GM19099 (cell line): ENCODE data around the gene CMAS.

Experiments
- POLR2A ChIP-seq: IDR thresholded peaks from 3 replicates; pipeline ENCODE4 v1.6.1; 2011; ENCODE audit warnings: low read depth; ENCODE audit not compliant: insufficient read length; ENCODE audit errors: extremely low read depth

Gene CMAS

DNA sequence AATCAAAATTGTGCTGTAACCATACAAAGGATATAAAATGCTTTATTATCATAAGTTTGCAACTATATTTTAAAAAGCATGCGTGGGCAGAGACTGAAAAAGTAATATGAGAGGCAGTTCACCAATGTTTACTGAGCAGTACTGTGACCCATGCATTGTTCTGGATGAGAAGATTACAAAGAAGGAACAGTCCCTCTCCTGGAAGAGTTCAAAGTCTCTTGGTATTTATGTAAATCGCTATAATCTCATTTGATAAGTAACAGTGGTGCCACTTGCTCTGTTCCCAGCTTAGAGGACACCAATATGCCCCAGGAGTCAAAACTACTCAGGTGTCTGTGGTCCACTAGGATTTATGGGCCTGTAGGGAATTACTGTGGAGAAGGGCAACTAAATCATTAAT is 2.1 kb upstream of the CMAS start:
- TF ChIP-seq POLR2A: no peak

DNA sequence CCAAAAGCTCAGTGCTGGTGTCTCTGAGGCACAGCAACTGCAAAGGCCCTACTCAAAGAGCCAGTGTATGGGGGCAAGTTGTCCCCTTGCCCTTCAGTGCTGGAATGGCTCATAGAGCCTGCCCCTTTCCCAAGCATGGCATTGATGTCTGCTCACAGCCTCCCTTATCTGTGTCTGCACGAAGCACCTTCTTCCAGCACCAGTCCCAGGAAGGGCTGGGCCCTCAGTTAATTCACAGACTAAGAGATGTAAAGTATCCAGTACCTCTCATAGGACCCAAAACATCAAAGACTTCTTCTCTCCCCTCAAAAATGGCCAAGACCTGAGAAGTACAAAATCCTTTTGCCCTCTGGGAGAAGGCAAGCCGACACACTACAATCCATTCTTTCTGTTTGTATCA is 1.6 kb upstream of the CMAS start:
- TF ChIP-seq POLR2A: no peak

DNA sequence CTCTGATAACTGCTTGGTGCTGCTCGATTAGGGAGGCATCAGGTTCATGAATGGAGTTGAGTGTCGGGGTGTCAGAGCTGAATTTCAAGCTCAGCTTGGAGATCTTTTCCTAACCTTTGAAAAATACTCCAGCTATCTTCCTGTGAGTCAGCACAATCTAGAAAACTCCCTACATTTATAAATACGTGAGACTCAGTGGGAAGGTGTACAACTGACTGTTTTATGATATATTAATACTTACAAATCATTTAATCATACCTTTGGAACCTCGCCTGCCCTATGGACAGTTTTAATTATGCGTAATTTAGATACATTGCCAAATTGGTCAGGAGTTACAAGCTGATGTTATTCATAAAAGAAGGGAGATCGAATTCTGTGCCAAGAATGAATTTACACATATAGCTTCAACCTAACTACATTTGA is 961 bp downstream of the CMAS start:
- TF ChIP-seq POLR2A: no peak

DNA sequence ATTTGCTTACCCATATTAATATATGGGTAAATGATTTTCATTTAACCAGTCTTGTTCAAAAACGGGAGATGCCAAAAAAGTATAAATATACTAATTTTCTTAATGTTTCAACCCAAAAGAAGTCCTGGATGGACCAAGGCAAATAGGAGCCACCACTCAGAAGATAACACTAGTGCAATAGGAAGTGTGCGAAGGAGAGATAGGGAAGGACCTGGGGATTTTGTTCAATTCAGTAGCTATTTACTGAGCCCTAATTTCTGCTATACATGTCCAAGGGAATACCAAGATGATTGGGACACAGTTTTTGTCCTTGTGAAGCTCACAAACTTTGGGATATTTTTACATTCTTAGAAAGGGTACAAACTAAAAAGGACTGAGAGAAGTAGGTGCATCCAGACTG is 1.5 kb downstream of the CMAS start:
- TF ChIP-seq POLR2A: no peak

DNA sequence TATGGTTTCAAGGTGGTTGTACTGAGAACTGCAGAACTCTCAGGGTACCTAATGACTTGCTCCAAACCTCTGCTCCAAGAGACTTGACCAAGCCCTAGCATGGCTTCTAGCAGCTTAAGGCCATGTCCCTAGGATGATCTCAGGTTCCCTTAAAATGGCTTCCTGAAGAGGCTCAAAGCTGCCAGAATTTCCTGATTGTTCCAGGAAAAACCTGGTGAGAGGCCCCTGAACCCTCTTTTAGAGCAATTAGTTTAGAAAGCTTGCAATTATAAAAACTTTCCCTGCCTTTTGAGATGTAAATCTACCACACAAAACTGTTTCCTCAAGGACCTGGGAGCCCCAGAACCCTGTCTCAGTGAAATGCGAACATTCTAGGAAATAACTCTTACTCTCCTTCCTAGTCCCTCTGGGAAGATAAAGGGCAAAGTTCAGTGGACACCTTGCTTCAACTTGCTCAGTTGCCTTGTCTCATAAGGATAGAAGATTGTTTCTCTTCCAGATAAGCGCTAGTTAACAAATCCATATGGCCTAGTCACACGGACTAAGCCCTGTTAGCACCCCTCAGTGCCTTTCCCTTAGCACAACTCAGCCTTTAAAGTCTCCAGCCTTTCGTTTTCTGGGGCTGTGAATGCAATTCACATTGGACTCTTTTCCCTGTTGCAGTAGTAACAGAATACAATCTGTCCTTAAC is 2.5 kb downstream of the CMAS start:
- no peak for TF ChIP-seq POLR2A

DNA sequence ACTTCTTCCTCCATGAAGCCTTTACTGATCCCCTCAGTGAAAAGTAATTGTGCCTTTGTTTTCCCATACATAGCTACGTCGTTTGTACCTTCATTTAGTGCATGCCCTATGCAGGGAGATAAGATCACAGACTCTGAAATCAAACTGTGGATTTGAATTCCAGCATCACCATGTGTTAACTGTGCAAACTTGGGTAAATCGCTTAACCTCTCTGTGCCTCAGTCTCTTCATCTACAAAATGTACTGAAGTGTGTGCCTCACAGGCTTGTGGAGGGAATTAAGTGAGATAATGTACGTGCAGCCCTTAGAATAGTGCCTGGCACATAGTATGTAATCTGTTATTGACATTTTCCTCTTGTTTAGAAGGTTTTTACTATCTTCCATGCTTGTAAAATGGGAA is 4.1 kb downstream of the CMAS start:
- TF ChIP-seq POLR2A: no peak

DNA sequence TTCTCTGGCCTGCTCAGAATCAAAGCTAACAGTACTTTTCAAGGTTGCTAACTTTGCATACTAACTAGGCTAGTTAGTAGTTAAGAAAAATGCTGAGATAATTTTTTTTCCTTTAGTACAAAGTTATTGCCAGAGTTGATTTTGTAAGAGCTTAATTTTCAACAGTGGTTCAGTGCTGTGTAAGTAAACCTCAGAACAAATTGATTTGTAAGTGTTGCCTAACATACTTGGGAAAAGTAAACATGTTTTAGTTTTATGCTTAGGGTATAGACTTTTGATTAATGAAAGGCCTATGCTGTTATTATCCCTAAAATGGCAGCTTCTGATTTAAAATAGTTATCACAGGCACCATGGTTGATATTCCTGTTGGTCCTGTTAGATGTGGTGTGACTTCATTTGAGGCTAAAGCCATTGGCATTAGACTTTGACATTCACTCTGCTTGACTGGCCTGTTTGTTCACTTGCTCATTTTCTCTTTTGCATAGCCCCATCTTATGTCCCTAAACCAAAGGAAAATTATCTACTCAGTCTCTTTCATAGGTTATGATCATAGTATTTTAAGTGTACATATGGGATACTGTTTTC is 5.2 kb downstream of the CMAS start:
- no peak for TF ChIP-seq POLR2A

DNA sequence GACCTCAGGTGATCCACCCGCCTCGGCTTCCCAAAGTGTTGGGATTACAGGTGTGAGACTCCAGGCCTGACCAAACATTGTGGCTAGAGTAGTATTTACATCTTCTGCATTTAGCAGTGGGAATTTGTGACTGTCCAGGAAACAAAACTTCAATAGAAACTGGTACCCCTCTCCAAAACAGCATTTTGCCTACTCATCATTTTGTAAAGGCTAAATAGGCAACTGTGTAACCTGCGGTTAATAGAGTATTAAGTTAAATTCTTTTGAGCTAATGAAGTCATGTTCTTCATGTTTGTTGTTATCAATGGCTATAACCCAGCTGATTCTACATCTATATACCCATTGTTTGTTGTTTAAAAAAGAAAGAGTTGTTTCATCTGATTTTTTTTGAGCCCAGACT is 8.1 kb downstream of the CMAS start:
- TF ChIP-seq POLR2A: no peak

DNA sequence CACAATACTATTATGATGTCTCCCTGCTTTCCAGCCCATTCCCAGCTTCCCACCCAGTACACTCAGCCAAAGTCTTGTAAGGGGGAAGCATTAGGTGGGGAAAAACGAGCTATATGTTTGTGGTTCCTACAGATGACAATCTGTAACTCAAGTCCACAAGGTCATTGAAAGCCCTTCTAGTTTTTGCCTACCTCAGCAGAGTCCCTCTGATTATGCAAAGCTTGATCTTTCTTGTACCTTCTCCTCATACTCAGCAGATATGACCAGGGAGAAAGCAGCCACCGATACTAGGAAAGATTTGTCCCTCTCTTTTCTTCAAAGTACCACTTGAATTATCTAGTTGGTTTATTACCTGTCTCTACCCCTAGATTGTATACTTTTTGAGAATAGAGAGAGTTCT is 10.6 kb downstream of the CMAS start:
- TF ChIP-seq POLR2A: no peak

DNA sequence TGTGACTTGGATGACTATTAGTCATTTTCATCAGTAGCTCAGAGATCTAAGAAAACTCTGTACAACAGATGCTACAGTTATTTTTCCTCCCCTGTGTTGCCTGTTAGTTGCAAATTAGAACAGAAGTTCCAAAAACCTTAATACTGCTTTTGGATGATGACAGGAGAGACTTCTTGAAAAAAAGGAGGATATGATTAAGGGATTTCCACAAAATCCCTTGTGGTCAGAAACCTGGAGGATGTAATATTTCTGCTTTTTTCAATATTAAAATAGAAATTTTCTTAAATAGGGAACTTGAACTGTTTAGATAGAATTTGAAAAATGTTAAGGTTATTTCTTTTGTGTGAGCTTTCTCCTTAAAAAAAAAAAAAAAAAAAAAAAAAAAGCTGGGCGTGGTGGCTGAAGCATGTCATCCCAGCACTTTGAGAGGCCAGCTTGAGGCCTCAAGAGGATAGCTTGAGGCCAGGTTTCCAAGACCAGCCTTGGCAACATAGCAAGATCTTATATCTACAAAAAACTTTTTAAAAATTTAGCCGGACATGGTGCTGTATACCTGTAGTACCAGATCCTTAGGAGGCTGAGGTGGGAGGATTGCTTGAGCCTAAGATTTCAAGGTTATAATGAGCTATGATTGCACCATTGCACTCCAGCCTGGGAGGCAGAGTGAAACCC is 14.1 kb downstream of the CMAS start:
- no peak for TF ChIP-seq POLR2A

DNA sequence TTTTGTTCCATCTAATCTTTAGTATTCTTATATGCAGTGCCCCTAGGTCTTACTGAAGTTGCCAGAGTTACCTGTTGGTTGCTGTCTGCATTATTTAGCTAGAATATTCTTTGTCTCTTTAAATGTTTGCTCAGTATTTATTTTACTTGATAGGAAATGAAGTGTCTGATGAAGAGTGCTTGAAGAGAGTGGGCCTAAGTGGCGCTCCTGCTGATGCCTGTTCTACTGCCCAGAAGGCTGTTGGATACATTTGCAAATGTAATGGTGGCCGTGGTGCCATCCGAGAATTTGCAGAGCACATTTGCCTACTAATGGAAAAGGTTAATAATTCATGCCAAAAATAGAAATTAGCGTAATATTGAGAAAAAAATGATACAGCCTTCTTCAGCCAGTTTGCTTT is 18.9 kb downstream of the CMAS start:
- no peak for TF ChIP-seq POLR2A

DNA sequence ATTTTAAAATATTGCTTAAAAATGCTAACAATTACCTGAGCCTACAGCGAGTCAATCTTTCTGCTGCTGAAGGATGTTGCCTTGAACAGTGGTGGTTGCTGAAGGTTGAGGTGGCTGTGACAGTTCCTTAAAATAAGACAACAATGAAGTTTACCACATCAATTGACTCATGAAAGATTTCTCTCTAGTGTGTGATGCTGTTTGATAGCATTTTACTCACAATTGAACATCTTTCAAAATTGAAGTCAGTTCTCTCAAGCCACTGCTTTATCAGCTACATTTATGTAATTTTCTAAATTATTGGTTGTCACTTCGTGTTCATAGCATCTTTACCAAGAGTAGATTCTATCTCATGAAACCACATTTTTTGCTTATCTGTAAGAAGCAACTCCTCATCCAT is 20.3 kb downstream of the CMAS start:
- no peak for TF ChIP-seq POLR2A

DNA sequence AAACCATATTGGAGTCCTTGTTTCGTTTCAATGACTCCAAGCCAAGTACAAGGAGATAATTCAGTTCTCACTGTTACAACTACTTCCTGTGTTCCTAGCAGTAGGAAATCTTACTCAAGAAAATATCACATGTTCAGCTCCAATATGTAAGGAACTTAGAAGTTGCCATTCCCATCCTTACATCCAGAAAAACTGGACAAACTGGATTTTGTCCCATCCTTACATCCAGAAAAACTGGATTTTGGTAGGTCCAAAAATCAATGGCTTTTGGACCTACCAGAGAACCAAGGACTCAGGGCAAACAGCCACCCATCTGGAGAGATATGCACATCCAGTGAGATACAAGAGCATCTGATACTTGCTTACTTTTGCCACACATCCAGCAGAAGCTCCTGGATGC is 23.8 kb downstream of the CMAS start:
- no peak for TF ChIP-seq POLR2A

DNA sequence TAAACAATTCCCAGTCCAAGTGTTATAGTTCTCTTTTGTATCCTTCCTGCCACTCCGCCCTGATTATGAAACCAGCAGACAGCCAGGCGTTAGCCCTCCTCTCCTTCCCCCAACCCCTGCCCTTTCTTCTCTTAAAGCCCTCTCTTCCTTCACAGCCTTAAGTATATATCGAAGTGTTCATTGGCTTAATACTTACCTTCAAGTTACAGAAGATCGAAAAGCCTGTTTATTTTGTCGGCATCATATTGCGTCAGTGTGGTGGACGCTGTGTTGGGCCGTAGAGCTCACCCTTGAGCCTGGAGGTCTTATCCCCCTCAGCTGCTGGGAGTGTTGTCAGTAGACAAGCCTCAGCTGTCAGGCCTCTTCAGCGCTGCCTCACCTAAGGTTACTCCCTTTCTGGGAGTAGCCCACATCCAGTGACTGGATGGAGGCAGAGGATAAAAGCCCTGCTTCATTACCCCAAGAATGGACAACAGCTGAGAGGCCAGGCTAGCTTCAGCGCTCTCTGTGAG is 36.2 kb downstream of the CMAS start:
- TF ChIP-seq POLR2A: no peak

DNA sequence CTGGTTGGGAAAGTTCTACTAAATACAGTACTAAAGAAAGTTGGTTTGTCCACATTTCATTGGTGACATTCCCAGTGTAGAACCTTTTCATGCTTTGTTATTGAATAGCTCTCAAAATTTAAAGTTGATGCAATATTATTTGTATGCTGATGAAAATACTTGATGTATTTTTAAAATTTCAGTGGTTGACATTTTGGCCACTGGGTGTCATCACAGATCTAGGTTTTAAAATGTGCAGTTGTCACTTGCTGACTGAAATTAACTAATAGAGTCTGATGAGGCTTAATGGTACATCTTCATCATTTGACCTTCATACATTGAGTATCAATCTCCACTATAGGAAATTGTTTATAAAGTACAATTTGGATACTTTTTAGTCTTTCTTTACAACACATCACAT is 37.1 kb downstream of the CMAS start:
- TF ChIP-seq POLR2A: no peak

DNA sequence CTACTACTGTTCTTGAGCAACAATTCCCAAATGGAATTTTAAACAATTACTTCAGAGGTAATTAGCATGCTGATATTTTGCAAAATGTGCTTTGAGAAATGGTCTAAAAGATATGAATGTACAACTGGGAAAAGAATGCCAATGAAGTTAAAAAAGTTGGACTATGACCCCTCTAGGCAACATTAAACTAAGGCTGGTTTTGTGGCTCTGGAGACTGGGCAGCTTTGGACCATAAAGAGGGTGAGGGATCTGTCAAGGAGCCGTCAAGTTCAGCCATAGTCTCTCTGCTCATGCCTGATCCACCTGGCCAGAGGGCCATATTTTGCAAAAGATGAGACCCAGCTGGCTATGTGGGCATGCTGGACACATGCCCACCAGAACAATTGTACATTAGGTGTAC is 38.8 kb downstream of the CMAS start:
- no peak for TF ChIP-seq POLR2A

DNA sequence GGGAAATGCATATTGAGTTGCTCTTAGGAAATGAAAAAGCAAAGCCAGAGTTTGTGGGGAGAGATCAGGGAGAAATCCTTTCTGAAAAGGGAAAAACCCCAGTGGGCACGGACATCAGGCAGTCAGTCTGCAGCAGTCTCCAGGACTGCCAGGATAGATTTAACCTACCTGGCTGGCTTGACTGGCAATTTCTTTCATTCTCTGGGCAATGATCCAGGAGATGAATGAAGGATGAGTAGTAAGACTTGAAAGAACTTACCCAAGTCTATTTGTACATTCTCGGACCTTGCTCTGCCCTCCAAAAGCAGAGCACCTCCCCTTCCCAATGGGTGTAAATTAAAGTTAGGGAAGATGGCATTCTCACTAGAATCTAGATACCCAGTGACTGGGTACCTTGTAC is 42.9 kb downstream of the CMAS start:
- TF ChIP-seq POLR2A: no peak

DNA sequence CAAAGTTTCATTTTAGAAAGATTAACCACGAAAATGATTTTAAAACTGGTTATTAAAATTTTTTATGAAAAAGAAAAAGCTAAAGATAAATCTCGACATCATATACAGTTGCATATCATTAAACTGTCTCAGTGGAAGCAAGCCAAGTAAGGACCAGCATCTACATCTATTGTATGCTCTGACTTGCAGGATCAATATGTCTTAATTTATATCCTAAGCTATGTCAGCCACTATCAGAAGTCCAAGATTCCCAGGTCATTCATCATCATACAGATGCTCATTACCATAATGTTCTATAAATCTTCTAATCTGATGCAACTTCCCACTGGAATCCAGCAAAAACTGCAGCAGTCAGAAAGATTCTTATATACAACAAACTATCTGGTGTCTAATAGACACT is 43.5 kb downstream of the CMAS start:
- TF ChIP-seq POLR2A: no peak
